EH (cell line): ENCODE data around the gene SSTR3.
A peak's percentile ranks its signal among the peaks of the same experiment; 100 is the strongest.

Experiments used
- DNase-seq: peaks from one replicate; pipeline ENCODE4 v3.0.0-alpha.2; 2015; ENCODE audit warnings: low read depth

SSTR3 gene

GRCh38 chr22:37196539-37197450 is 15.5 kb downstream of the SSTR3 start:
- peak; percentile 93 for DNase-seq

GRCh38 chr22:37195921-37196320 is 16.4 kb downstream of the SSTR3 start:
- peak; percentile 53 for DNase-seq

- DNase-seq = no peak
Observed at GRCh38 chr22:37194750-37195149, 17.5 kb downstream of the SSTR3 start.

GRCh38 chr22:37193629-37194191 is 18.6 kb downstream of the SSTR3 start:
- peak; percentile 60 for DNase-seq

GRCh38 chr22:37192741-37193140 is 19.5 kb downstream of the SSTR3 start:
- DNase-seq = no peak

GRCh38 chr22:37192204-37192603 is 20.1 kb downstream of the SSTR3 start:
- DNase-seq = no peak

- DNase-seq = peak; percentile 62
Observed at GRCh38 chr22:37190262-37190780, 22.0 kb downstream of the SSTR3 start.

GRCh38 chr22:37188901-37189466 is 23.3 kb downstream of the SSTR3 start:
- DNase-seq = peak; percentile 66

- peak; percentile 79 for DNase-seq
Observed at GRCh38 chr22:37187891-37188761, 24.2 kb downstream of the SSTR3 start, which contains the start of gene C1QTNF6. TSS of gene C1QTNF6 (minus strand) at chr22:37188247. CDS start at chr22:37188213, 34 bp downstream.

GRCh38 chr22:37187552-37187890 is 24.8 kb downstream of the SSTR3 start:
- DNase-seq = peak; percentile 85

GRCh38 chr22:37186997-37187522 is 25.2 kb downstream of the SSTR3 start:
- DNase-seq = peak; percentile 51

- peak; percentile 67 for DNase-seq
Observed at GRCh38 chr22:37186228-37186996, 25.9 kb downstream of the SSTR3 start.

GRCh38 chr22:37185646-37186227 is 26.5 kb downstream of the SSTR3 start:
- DNase-seq = no peak

GRCh38 chr22:37184816-37185541 is 27.3 kb downstream of the SSTR3 start:
- DNase-seq = no peak

- DNase-seq = no peak
Observed at GRCh38 chr22:37184380-37184755, 27.9 kb downstream of the SSTR3 start.

- DNase-seq = no peak
Observed at GRCh38 chr22:37183432-37184379, 28.6 kb downstream of the SSTR3 start.

GRCh38 chr22:37182949-37183245 is 29.4 kb downstream of the SSTR3 start:
- no peak for DNase-seq

GRCh38 chr22:37182101-37182948 is 30.0 kb downstream of the SSTR3 start:
- DNase-seq = no peak
